Osteocyte (in vitro differentiated cells): ENCODE results near the gene SEMA5B. TPM values are rescaled to one million over a fixed set of nuclear protein-coding genes. Genes with fewer than 3 reads are reported as not detected.

Experiments
- DNase-seq: peaks from one replicate; pipeline ENCODE4 v3.0.0; 2021; ENCODE audit warnings: mixed read lengths; ENCODE audit not compliant: unreplicated experiment; ENCODE audit errors: extremely low spot score
- H3K27ac Mint-ChIP-seq: one replicate; pipeline ENCODE4 v1.8.0; 2021; ENCODE audit warnings: mild to moderate bottlenecking, mixed read lengths; ENCODE audit not compliant: unreplicated experiment
- H3K27me3 Mint-ChIP-seq: one replicate; pipeline ENCODE4 v1.8.0; 2021; ENCODE audit warnings: mixed read lengths; ENCODE audit not compliant: unreplicated experiment
- H3K36me3 Mint-ChIP-seq: one replicate; pipeline ENCODE4 v1.8.0; 2021; ENCODE audit warnings: mixed read lengths; ENCODE audit not compliant: unreplicated experiment
- H3K4me1 Mint-ChIP-seq: one replicate; pipeline ENCODE4 v1.8.0; 2021; ENCODE audit warnings: mixed read lengths; ENCODE audit not compliant: unreplicated experiment
- H3K4me3 Mint-ChIP-seq: one replicate; pipeline ENCODE4 v1.8.0; 2021; ENCODE audit warnings: mild to moderate bottlenecking, moderate library complexity, mixed read lengths; ENCODE audit not compliant: unreplicated experiment
- H3K9me3 Mint-ChIP-seq: one replicate; pipeline ENCODE4 v1.8.0; 2021; ENCODE audit warnings: mixed read lengths; ENCODE audit not compliant: unreplicated experiment
- CTCF ChIP-seq: fragments of 200-600 bp; sonication (generic); IDR thresholded peaks from 2 replicates; pipeline ENCODE4 v1.5.0; 2021; ENCODE audit warnings: antibody characterized with exemption, mild to moderate bottlenecking, moderate library complexity
- total RNA-seq: library from RNA; stranded (reverse); gene quantifications from 2 replicates; pipeline ENCODE4 v1.2.1, GENCODE V29; 2021

Gene SEMA5B
- total RNA-seq, 1 donor from 2014 or later: 1.3 TPM

- H3K36me3 Mint-ChIP-seq: no peaks in the 10 kb centered on the region
- H3K9me3 Mint-ChIP-seq: no peaks in the 10 kb centered on the region
- no peak overlapping the region for H3K4me3 Mint-ChIP-seq
- peaks cover 87% of the 10 kb centered on the region for H3K27me3 Mint-ChIP-seq
- TF ChIP-seq CTCF: no peak
- no peak overlapping the region for H3K27ac Mint-ChIP-seq
- H3K4me1 Mint-ChIP-seq: no peaks in the 10 kb centered on the region
- no peak for DNase-seq
Observed at GRCh38 chr3:123004201-123004918, 23.2 kb downstream of the SEMA5B start.

GRCh38 chr3:123002749-123003497 lies 24.6 kb downstream of the SEMA5B start:
- Mint-ChIP-seq H3K27ac (no peak overlapping the region), H3K4me3 (no peak overlapping the region), H3K36me3 (no peaks in the 10 kb centered on the region), H3K9me3 (no peaks in the 10 kb centered on the region), H3K27me3 (peaks cover 78% of the 10 kb centered on the region), H3K4me1 (no peaks in the 10 kb centered on the region)
- DNase-seq: no peak
- no peak for TF ChIP-seq CTCF

- Mint-ChIP-seq H3K4me3 (no peak overlapping the region), H3K27ac (no peak overlapping the region), H3K9me3 (no peaks in the 10 kb centered on the region), H3K27me3 (peaks cover 75% of the 10 kb centered on the region), H3K4me1 (no peaks in the 10 kb centered on the region), H3K36me3 (no peaks in the 10 kb centered on the region)
- TF ChIP-seq CTCF: no peak
- DNase-seq: no peak
Observed at GRCh38 chr3:123002100-123002748, 25.3 kb downstream of the SEMA5B start.

GRCh38 chr3:122998856-122999255 lies 28.7 kb downstream of the SEMA5B start:
- Mint-ChIP-seq H3K9me3 (no peaks in the 10 kb centered on the region), H3K27ac (no peak overlapping the region), H3K27me3 (peaks cover 75% of the 10 kb centered on the region), H3K4me3 (no peak overlapping the region), H3K4me1 (no peaks in the 10 kb centered on the region), H3K36me3 (no peaks in the 10 kb centered on the region)
- DNase-seq: no peak
- TF ChIP-seq CTCF: no peak

- peaks cover 78% of the 10 kb centered on the region for H3K27me3 Mint-ChIP-seq
- H3K27ac Mint-ChIP-seq: no peak overlapping the region
- no peaks in the 10 kb centered on the region for H3K36me3 Mint-ChIP-seq
- no peak overlapping the region for H3K4me3 Mint-ChIP-seq
- TF ChIP-seq CTCF: no peak
- no peaks in the 10 kb centered on the region for H3K4me1 Mint-ChIP-seq
- no peak for DNase-seq
- no peaks in the 10 kb centered on the region for H3K9me3 Mint-ChIP-seq
Observed at GRCh38 chr3:122998206-122998605, 29.4 kb downstream of the SEMA5B start.
